ENCODE results near the gene UNC13B. TPM values are rescaled to one million over a fixed set of nuclear protein-coding genes. Genes with fewer than 3 reads are reported as not detected.

Gene UNC13B
- total and polyA plus RNA-seq, 9 of the 15 experiments (the other 6 are each of a cell fraction or from before 2014, with no cell fraction given) = 2.4 to 11.5 (median 8.6) TPM

GRCh38 chr9:35161713-35162604 is at the start of gene UNC13B (continued):
- TF ChIP-seq ELK3 (CRISPR knock-in tag; IDR thresholded peaks at IDR 0.05) (no peak), TARDBP (IDR thresholded peaks at IDR 0.05) (peak; percentile 72; the same call in 1 of the 2 replicates), TCF7L2 (IDR thresholded peaks at IDR 0.05; ENCODE audit: low read depth, low read length) (no peak), ZNF197 (CRISPR knock-in tag; IDR thresholded peaks at IDR 0.05; ENCODE audit: low read depth) (no peak), GTF2B (IDR thresholded peaks at IDR 0.05; ENCODE audit: extremely low read depth, insufficient read length) (no peak), ZFP36 (IDR thresholded peaks at IDR 0.05; ENCODE audit: low read depth, low read length, partially characterized antibody) (no peak), IFI16 (CRISPR knock-in tag; IDR thresholded peaks at IDR 0.05) (no peak), EWSR1 (IDR thresholded peaks at IDR 0.05; ENCODE audit: borderline replicate concordance, low read depth, partially characterized antibody) (no peak), ZNF449 (CRISPR knock-in tag; IDR thresholded peaks at IDR 0.05) (no peak), SRSF3 (IDR thresholded peaks at IDR 0.05; ENCODE audit: insufficient read depth, low read length) (no peak), TCFL5 (CRISPR knock-in tag; conservative IDR thresholded peaks at IDR 0.05) (no peak), ZNF584 (CRISPR knock-in tag; IDR thresholded peaks at IDR 0.05; ENCODE audit: low read depth) (no peak), ZBTB1 (CRISPR knock-in tag; IDR thresholded peaks at IDR 0.05; ENCODE audit: borderline replicate concordance, low read depth) (no peak), FUS (optimal IDR thresholded peaks at IDR 0.05; ENCODE audit: low read depth, low read length) (no peak), ZNF324 (CRISPR knock-in tag; IDR thresholded peaks at IDR 0.05) (no peak), NR0B1 (IDR thresholded peaks at IDR 0.05; ENCODE audit: partially characterized antibody) (no peak), DACH1 (IDR thresholded peaks at IDR 0.05; ENCODE audit: partially characterized antibody) (no peak), DDX20 (tag; IDR thresholded peaks at IDR 0.05; ENCODE audit: low read depth) (no peak), POLR2AphosphoS5 (IDR thresholded peaks at IDR 0.05; ENCODE audit: control insufficient read depth, insufficient read depth, low read depth, low read length) (no peak)
